Tibial nerve (tissue), 4 donors: ENCODE data around the gene METTL21C. TPM values are rescaled to one million over a fixed set of nuclear protein-coding genes. Genes with fewer than 3 reads are reported as not detected.

ENCODE experiments used
- DNase-seq, 2 donors: peaks; one replicate each; pipeline ENCODE4 v3.0.0-alpha.2; 2019; ENCODE audit warnings: low spot score in 2 of 2
- H3K27ac ChIP-seq, 4 donors: fragments of 200-600 bp; sonication (generic) in 3 of 4; one replicate each; pipeline ENCODE4 v1.5.1; 2017 to 2019; ENCODE audit warnings: mild to moderate bottlenecking in 1 of 4
- H3K27me3 ChIP-seq, 2 donors: fragments of 200-600 bp; sonication (generic) in 1 of 2; one replicate each; pipeline versions ENCODE4 v1.5.1 to v1.6.0; 2017 to 2019
- H3K36me3 ChIP-seq, 3 donors: fragments of 200-600 bp; sonication (generic); one replicate each; pipeline ENCODE4 v1.5.1; 2018 to 2019
- H3K4me1 ChIP-seq, 4 donors: fragments of 200-600 bp; sonication (generic) in 3 of 4; one replicate each; pipeline ENCODE4 v1.5.1; 2017 to 2019
- H3K4me3 ChIP-seq, 4 donors: fragments of 200-600 bp; sonication (generic) in 3 of 4; one replicate each; pipeline ENCODE4 v1.5.1; 2017 to 2019; ENCODE audit warnings: mild to moderate bottlenecking in 1 of 4, moderate library complexity in 1 of 4
- H3K9me3 ChIP-seq, 4 donors: fragments of 200-600 bp; sonication (generic) in 3 of 4; one replicate each; pipeline ENCODE4 v1.5.1; 2017 to 2019
- CTCF ChIP-seq, 5 experiments: fragments of 200-600 bp in 3 of 5; fragments of 450-650 bp in 2 of 5; sonication (generic) in 3 of 5; IDR thresholded peaks; one replicate each; pipeline ENCODE4 v1.5.1; 2016 to 2019; ENCODE audit warnings: antibody characterized with exemption in 5 of 5, mild to moderate bottlenecking in 3 of 5, moderate library complexity in 2 of 5
- EP300 ChIP-seq, 2 donors: sonication (generic); formaldehyde crosslinking; IDR thresholded peaks; one replicate each; pipeline ENCODE4 v1.6.1; 2017; ENCODE audit warnings: antibody characterized with exemption in 2 of 2, mild to moderate bottlenecking in 1 of 2
- POLR2A ChIP-seq, 2 donors: fragments of 450-650 bp; IDR thresholded peaks; one replicate each; pipeline ENCODE4 v1.6.1; 2017; ENCODE audit warnings: antibody characterized with exemption in 2 of 2, mild to moderate bottlenecking in 2 of 2, moderate library complexity in 2 of 2
- WGBS, 2 donors: methylation state at CpG; one replicate each; pipeline ENCODE4 v1.1.5; 2018; 5-methylcytosine and 5-hydroxymethylcytosine counted together
- total RNA-seq, 4 donors: library from RNA; depleted of rRNA; stranded (reverse); fragments of >200 nt; gene quantifications; one replicate each; pipeline ENCODE4 v1.1.0, GENCODE V29; 2016

Gene METTL21C
- total RNA-seq, 4 donors from 2014 or later: not detected

GRCh38 chr13:102709536-102709935, 14.7 kb upstream of the METTL21C start:
- no peak for DNase-seq
- H3K4me1 ChIP-seq: peaks cover 0 to 10% (median 0%) of the 10 kb centered on the region in 4 donors
- H3K27ac ChIP-seq: no peak overlapping the region
- TF ChIP-seq EP300 (IDR thresholded peaks at IDR 0.05) (no peak), POLR2A (IDR thresholded peaks at IDR 0.05) (no peak), CTCF (IDR thresholded peaks at IDR 0.05) (no peak)
- no peaks in the 10 kb centered on the region for H3K27me3 ChIP-seq
- H3K9me3 ChIP-seq: peaks cover 0 to 14% (median 0%) of the 10 kb centered on the region in 4 donors
- no peaks in the 10 kb centered on the region for H3K36me3 ChIP-seq
- H3K4me3 ChIP-seq: no peak overlapping the region

GRCh38 chr13:102708991-102709390, 14.1 kb upstream of the METTL21C start:
- Histone ChIP-seq H3K4me3 (no peak overlapping the region), H3K9me3 (peaks cover 0 to 14% (median 0%) of the 10 kb centered on the region in 4 donors), H3K27me3 (no peaks in the 10 kb centered on the region), H3K4me1 (peaks cover 0 to 10% (median 0%) of the 10 kb centered on the region in 4 donors), H3K27ac (no peak overlapping the region), H3K36me3 (no peaks in the 10 kb centered on the region)
- TF ChIP-seq EP300 (IDR thresholded peaks at IDR 0.05) (no peak), POLR2A (IDR thresholded peaks at IDR 0.05) (no peak), CTCF (IDR thresholded peaks at IDR 0.05) (no peak)
- WGBS, 2 donors: 87 to 92% methylated on average over 2 of the region's 2 CpGs
- no peak for DNase-seq

- H3K27me3 ChIP-seq: no peaks in the 10 kb centered on the region
- peaks cover 0 to 10% (median 0%) of the 10 kb centered on the region in 4 donors for H3K4me1 ChIP-seq
- H3K27ac ChIP-seq: no peak overlapping the region
- WGBS, 2 donors: 50 to 56% methylated on average over 2 of the region's 2 CpGs
- H3K4me3 ChIP-seq: no peak overlapping the region
- H3K9me3 ChIP-seq: peaks cover 0 to 14% (median 0%) of the 10 kb centered on the region in 4 donors
- no peaks in the 10 kb centered on the region for H3K36me3 ChIP-seq
- TF ChIP-seq POLR2A (IDR thresholded peaks at IDR 0.05) (no peak), EP300 (IDR thresholded peaks at IDR 0.05) (no peak), CTCF (IDR thresholded peaks at IDR 0.05) (no peak)
- DNase-seq: no peak
Observed at GRCh38 chr13:102708211-102708610, 13.4 kb upstream of the METTL21C start.

GRCh38 chr13:102707467-102707866, 12.6 kb upstream of the METTL21C start:
- TF ChIP-seq EP300 (IDR thresholded peaks at IDR 0.05): no peak
- no peak for TF ChIP-seq POLR2A (IDR thresholded peaks at IDR 0.05)
- TF ChIP-seq CTCF (IDR thresholded peaks at IDR 0.05): no peak
- Histone ChIP-seq H3K4me1 (peaks cover 0 to 10% (median 0%) of the 10 kb centered on the region in 4 donors), H3K9me3 (peaks cover 0 to 14% (median 0%) of the 10 kb centered on the region in 4 donors), H3K36me3 (no peaks in the 10 kb centered on the region), H3K27ac (no peak overlapping the region), H3K4me3 (no peak overlapping the region), H3K27me3 (no peaks in the 10 kb centered on the region)
- no peak for DNase-seq
- 14 to 20% methylated on average over 4 of the region's 4 CpGs for WGBS, 2 donors

- H3K4me1 ChIP-seq: peaks cover 0 to 25% (median 0%) of the 10 kb centered on the region in 4 donors
- H3K4me3 ChIP-seq: no peak overlapping the region
- no peaks in the 10 kb centered on the region for H3K36me3 ChIP-seq
- peaks cover 0 to 8% (median 0%) of the 10 kb centered on the region in 4 donors for H3K9me3 ChIP-seq
- no peak overlapping the region for H3K27ac ChIP-seq
- no peaks in the 10 kb centered on the region for H3K27me3 ChIP-seq
- TF ChIP-seq EP300 (IDR thresholded peaks at IDR 0.05) (no peak), POLR2A (IDR thresholded peaks at IDR 0.05) (no peak), CTCF (IDR thresholded peaks at IDR 0.05) (no peak)
- WGBS, 2 donors: 88 to 92% methylated on average over 6 of the region's 6 CpGs
- DNase-seq: no peak
Observed at GRCh38 chr13:102704238-102705058, 9.6 kb upstream of the METTL21C start.
